Left colon (tissue), 2 donors: ENCODE data around the gene ITPK1. TPM values are rescaled to one million over a fixed set of nuclear protein-coding genes. Genes with fewer than 3 reads are reported as not detected.

Source experiments
- total RNA-seq, 2 donors: library from RNA; stranded (reverse); fragmentation: NEBNext Ultra II Directional; extraction: Animal tissue kit (Norgen Biotek cat#: 25700); gene quantifications; one replicate each; pipeline ENCODE4 v1.2.1, GENCODE V29; 2021
- donor health status: DM: no; HTN: no; CAD: no.
- donor health status: DM: yes; HTN: yes; CAD: no.

Gene ITPK1
- total RNA-seq, 2 donors from 2014 or later: 138 to 142 TPM

Other genes starting within 250 kb of the ITPK1 start
- 100 to 1,000 TPM; 218 to 343 TPM for gene CHGA, start 192.8 kb downstream of the ITPK1 start, total RNA-seq
- 10 to 100 TPM; 17.8 to 20.0 TPM for gene MOAP1, start 69.0 kb upstream of the ITPK1 start, total RNA-seq
- gene LYSET, start 69.4 kb upstream of the ITPK1 start, total RNA-seq: 10 to 100 TPM; 30.0 to 32.0 TPM
- 10 to 100 TPM; 17.8 to 21.3 TPM for gene GON7, start 91.1 kb upstream of the ITPK1 start, total RNA-seq
- gene UBR7, start 91.3 kb upstream of the ITPK1 start, total RNA-seq: 10 to 100 TPM; 22.9 to 24.0 TPM
- gene BTBD7, start 217.1 kb upstream of the ITPK1 start, total RNA-seq: 10 to 100 TPM; 37.1 to 41.5 TPM
- not detected for gene COX8C, start 231.3 kb upstream of the ITPK1 start, total RNA-seq